Measurements from ENCODE around the gene ZNF28. TPM values are rescaled to one million over a fixed set of nuclear protein-coding genes. Genes with fewer than 3 reads are reported as not detected.

ZNF28 gene
- polyA plus RNA-seq, 2 of the 4 experiments (the other 2 are of a cell fraction) = 0.76 to 4.0 TPM

DNA sequence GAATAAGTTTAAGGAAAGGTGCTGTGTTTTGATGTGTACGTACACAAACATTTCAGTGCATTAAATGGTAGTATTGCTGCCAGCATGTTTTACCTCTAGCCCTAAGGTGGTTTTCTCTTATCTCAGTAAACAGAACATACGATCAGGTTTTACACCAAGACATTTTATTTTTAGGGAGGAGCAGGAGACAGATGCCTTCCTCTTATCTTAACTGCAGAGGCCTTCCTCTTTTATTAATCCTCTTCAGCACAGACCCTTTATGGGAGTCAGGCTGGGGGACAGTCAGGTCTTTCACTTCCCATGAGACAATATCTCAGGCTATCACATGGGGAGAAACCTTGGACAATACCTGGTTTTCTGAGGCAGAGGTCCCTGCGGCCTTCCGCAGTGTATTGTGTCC, 71.7 kb downstream of the ZNF28 start:
- ATAC-seq = no peak
- ChIA-PET POLR2A (no interaction called here), CTCF (interaction anchor here (0.6 kb wide), 1 partner anchor 43 kb away, joined by 3 read pairs; no protein-coding TSS in a partner anchor)
- TF ChIP-seq GATA3 (IDR thresholded peaks at IDR 0.05; ENCODE audit: borderline replicate concordance) = no peak
- no peak for TF ChIP-seq MAZ (IDR thresholded peaks at IDR 0.05; ENCODE audit: borderline replicate concordance, low read depth, low read length)
- no peak for TF ChIP-seq KDM5A (IDR thresholded peaks at IDR 0.05)
- no peak for TF ChIP-seq CBX8 (IDR thresholded peaks at IDR 0.05)
- no peak for TF ChIP-seq EP300 (IDR thresholded peaks at IDR 0.05)
- no peak for TF ChIP-seq CEBPB (IDR thresholded peaks at IDR 0.05)
- no peak for TF ChIP-seq ZC3H11A (IDR thresholded peaks at IDR 0.05)
- TF ChIP-seq ZFP36 (IDR thresholded peaks at IDR 0.05; ENCODE audit: borderline replicate concordance, partially characterized antibody) = no peak
- TF ChIP-seq HOXA7 (CRISPR knock-in tag; IDR thresholded peaks at IDR 0.05) = no peak
- TF ChIP-seq NR3C1 (IDR thresholded peaks at IDR 0.05) = no peak
- TF ChIP-seq ESRRA (IDR thresholded peaks at IDR 0.05; ENCODE audit: borderline replicate concordance, low read length) = no peak
- TF ChIP-seq, protein P1, sequence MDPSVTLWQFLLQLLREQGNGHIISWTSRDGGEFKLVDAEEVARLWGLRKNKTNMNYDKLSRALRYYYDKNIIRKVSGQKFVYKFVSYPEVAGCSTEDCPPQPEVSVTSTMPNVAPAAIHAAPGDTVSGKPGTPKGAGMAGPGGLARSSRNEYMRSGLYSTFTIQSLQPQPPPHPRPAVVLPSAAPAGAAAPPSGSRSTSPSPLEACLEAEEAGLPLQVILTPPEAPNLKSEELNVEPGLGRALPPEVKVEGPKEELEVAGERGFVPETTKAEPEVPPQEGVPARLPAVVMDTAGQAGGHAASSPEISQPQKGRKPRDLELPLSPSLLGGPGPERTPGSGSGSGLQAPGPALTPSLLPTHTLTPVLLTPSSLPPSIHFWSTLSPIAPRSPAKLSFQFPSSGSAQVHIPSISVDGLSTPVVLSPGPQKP (IDR thresholded peaks at IDR 0.05; ENCODE audit: low read depth, low read length) = no peak
- DNase-seq (ENCODE audit: low read depth in 1 of 2, low spot score in 1 of 2) = no peak
- Histone ChIP-seq H3K4me1 (no peaks in the 10 kb centered on the region), H3K27ac (no peak overlapping the region), H3K4me2 (no peak overlapping the region), H3K9me3 (peaks cover 12% of the 10 kb centered on the region; the same call in 2 of the 3 replicates), H3K4me3 (no peak overlapping the region)
- WGBS (ENCODE audit: missing lambda C conversion rate) = 36% methylated on average over 4 of the region's 4 CpGs
- no peak for FAIRE-seq

DNA sequence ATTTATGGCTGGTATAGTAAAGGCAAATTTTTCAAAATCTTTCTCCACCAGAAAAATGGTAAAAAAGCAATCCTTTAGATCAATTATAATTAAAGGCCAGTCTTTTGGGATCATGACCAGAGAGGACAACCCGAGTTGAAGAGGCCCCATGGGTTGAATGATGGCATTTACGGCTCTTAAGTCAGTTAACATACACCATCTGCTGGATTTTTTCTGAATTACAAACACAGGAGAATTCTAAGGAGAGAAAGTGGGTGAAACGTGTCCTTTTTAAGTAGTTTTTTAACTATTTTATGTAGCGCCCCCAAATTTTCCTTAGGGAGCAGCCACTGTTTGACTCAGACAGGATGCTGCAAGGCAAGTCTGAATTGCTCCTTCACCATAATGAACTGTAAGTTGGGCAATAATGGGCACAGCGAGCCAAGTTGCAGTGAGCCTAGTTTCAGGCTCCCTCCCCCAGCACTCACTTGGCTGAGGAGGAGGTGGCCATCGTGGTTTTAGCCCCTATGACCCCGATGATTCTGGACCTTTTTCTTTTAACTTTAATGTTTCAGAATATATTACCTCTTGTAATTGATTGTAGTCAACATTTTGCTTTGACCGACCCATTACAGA, 73.0 kb downstream of the ZNF28 start:
- no peak overlapping the region for H3K27ac ChIP-seq
- ChIA-PET CTCF (no interaction called here), POLR2A (no interaction called here)
- no peak overlapping the region for H3K4me3 ChIP-seq
- TF ChIP-seq POLR2AphosphoS2 (conservative IDR thresholded peaks at IDR 0.05; ENCODE audit: low read length) = no peak
- TF ChIP-seq ZSCAN20 (CRISPR knock-in tag; IDR thresholded peaks at IDR 0.05) = no peak
- no peak for TF ChIP-seq EHMT2 (IDR thresholded peaks at IDR 0.05; ENCODE audit: low read depth)
- TF ChIP-seq SMC3 (IDR thresholded peaks at IDR 0.05) = no peak
- TF ChIP-seq NPAS2 (CRISPR knock-in tag; IDR thresholded peaks at IDR 0.05; ENCODE audit: borderline replicate concordance) = no peak
- TF ChIP-seq FOSL2 (IDR thresholded peaks at IDR 0.05) = no peak
- TF ChIP-seq FOSL2 (CRISPR knock-in tag; IDR thresholded peaks at IDR 0.05) = no peak
- no peak for TF ChIP-seq MAZ (IDR thresholded peaks at IDR 0.05; ENCODE audit: borderline replicate concordance, low read depth, low read length)
- TF ChIP-seq CHD2 (IDR thresholded peaks at IDR 0.05; ENCODE audit: low read length, partially characterized antibody) = no peak
- TF ChIP-seq HEYL (CRISPR knock-in tag; IDR thresholded peaks at IDR 0.05) = no peak
- TF ChIP-seq FOXS1 (CRISPR knock-in tag; IDR thresholded peaks at IDR 0.05) = no peak
- no peak for FAIRE-seq
- DNase-seq (ENCODE audit: low read depth in 1 of 2, low spot score in 1 of 2) = peak in 1 of 2 experiments; percentile 19
- peaks cover 17% of the 10 kb centered on the region for H3K9me3 ChIP-seq
- 3% methylated on average over 8 of the region's 8 CpGs for WGBS (ENCODE audit: missing lambda C conversion rate)
- H3K4me2 ChIP-seq = no peak overlapping the region
- H3K4me1 ChIP-seq = no peaks in the 10 kb centered on the region
- ATAC-seq = no peak

Other genes with a start within 250 kb of the ZNF28 start
- gene ZNF83, start 183.3 kb downstream of the ZNF28 start, polyA plus RNA-seq (2011; rRNA removed) = 0.16 and 0.39 TPM in 2 replicates
- gene ZNF83, start 183.3 kb downstream of the ZNF28 start, polyA plus RNA-seq (2017; fragmentation: RNase III; extraction: RNeasy Plus Mini Kit Qiagen cat#74134 plus additional on column Dnase treatment) = 0.03 to 0.16 TPM (median 0.09 TPM) in 3 replicates
- gene ZNF611, start 86.6 kb downstream of the ZNF28 start, polyA plus RNA-seq (2011; rRNA removed) = 5.5 and 5.6 TPM in 2 replicates
- gene ZNF611, start 86.6 kb downstream of the ZNF28 start, polyA plus RNA-seq (2017; fragmentation: RNase III; extraction: RNeasy Plus Mini Kit Qiagen cat#74134 plus additional on column Dnase treatment) = 4.1 to 5.2 TPM (median 5.0 TPM) in 3 replicates
- 0.48 and 0.61 TPM in 2 replicates for gene ZNF600, start 34.8 kb downstream of the ZNF28 start, polyA plus RNA-seq (2011; rRNA removed)
- 0.07 to 0.47 TPM (median 0.08 TPM) in 3 replicates for gene ZNF600, start 34.8 kb downstream of the ZNF28 start, polyA plus RNA-seq (2017; fragmentation: RNase III; extraction: RNeasy Plus Mini Kit Qiagen cat#74134 plus additional on column Dnase treatment)
- gene ZNF468, start 36.0 kb upstream of the ZNF28 start, polyA plus RNA-seq (2011; rRNA removed) = 1.6 and 1.7 TPM in 2 replicates
- 0.37 to 0.80 TPM (median 0.73 TPM) in 3 replicates for gene ZNF468, start 36.0 kb upstream of the ZNF28 start, polyA plus RNA-seq (2017; fragmentation: RNase III; extraction: RNeasy Plus Mini Kit Qiagen cat#74134 plus additional on column Dnase treatment)
- gene ZNF320, start 76.0 kb upstream of the ZNF28 start, polyA plus RNA-seq (2011; rRNA removed) = not detected in 2 replicates
- gene ZNF320, start 76.0 kb upstream of the ZNF28 start, polyA plus RNA-seq (2017; fragmentation: RNase III; extraction: RNeasy Plus Mini Kit Qiagen cat#74134 plus additional on column Dnase treatment) = not detected in 3 replicates
- gene ZNF888, start 101.8 kb upstream of the ZNF28 start, polyA plus RNA-seq (2011; rRNA removed) = 0.04 TPM in 1 of 2 replicates, not detected in the other
- not detected in 3 replicates for gene ZNF888, start 101.8 kb upstream of the ZNF28 start, polyA plus RNA-seq (2017; fragmentation: RNase III; extraction: RNeasy Plus Mini Kit Qiagen cat#74134 plus additional on column Dnase treatment)
- gene ZNF816, start 141.2 kb upstream of the ZNF28 start, polyA plus RNA-seq (2011; rRNA removed) = 0.09 and 0.16 TPM in 2 replicates
- 0.05 to 0.22 TPM (median 0.07 TPM) in 3 replicates for gene ZNF816, start 141.2 kb upstream of the ZNF28 start, polyA plus RNA-seq (2017; fragmentation: RNase III; extraction: RNeasy Plus Mini Kit Qiagen cat#74134 plus additional on column Dnase treatment)
- gene ERVV-1, start 192.3 kb upstream of the ZNF28 start, polyA plus RNA-seq (2011; rRNA removed) = not detected in 2 replicates
- not detected in 3 replicates for gene ERVV-1, start 192.3 kb upstream of the ZNF28 start, polyA plus RNA-seq (2017; fragmentation: RNase III; extraction: RNeasy Plus Mini Kit Qiagen cat#74134 plus additional on column Dnase treatment)
- not detected in 2 replicates for gene ERVV-2, start 223.1 kb upstream of the ZNF28 start, polyA plus RNA-seq (2011; rRNA removed)
- not detected in 3 replicates for gene ERVV-2, start 223.1 kb upstream of the ZNF28 start, polyA plus RNA-seq (2017; fragmentation: RNase III; extraction: RNeasy Plus Mini Kit Qiagen cat#74134 plus additional on column Dnase treatment)